Left renal cortex interstitium (tissue), 4 donors: Measurements from ENCODE around the gene LMNB1. TPM values are rescaled to one million over a fixed set of nuclear protein-coding genes. Genes with fewer than 3 reads are reported as not detected.
"Not testable (repeated sequence)": the region's sequence is repeated elsewhere in the genome, so short reads cannot be mapped to it uniquely, and the experiment has no call there.

ENCODE experiments used
- DNase-seq, 4 donors: peaks; one replicate each; pipeline ENCODE4 v3.0.0-alpha.2; 2013; ENCODE audit warnings: low read depth in 4 of 4, low spot score in 2 of 4, missing footprints in 1 of 4
- polyA plus RNA-seq, 4 donors: library from polyadenylated mRNA; unstranded; fragments of 120-200 nt; gene quantifications; one replicate each; pipeline ENCODE4 v1.2.1, GENCODE V29; 2013; ENCODE audit not compliant: insufficient read length in 4 of 4

LMNB1 gene
- polyA plus RNA-seq, 4 donors = 112 to 120 (median 113) TPM

- DNase-seq = no peak
These were observed 75.9 kb downstream of the LMNB1 start for GRCh38 chr5:126852841-126853271.

GRCh38 chr5:126853541-126854307 is 76.8 kb downstream of the LMNB1 start:
- not testable (repeated sequence) for DNase-seq

- no peak for DNase-seq
These were observed 77.7 kb downstream of the LMNB1 start for GRCh38 chr5:126854526-126855110.

GRCh38 chr5:126855266-126855665 is 78.3 kb downstream of the LMNB1 start:
- DNase-seq = no peak

- DNase-seq = no peak
These were observed 80.8 kb downstream of the LMNB1 start for GRCh38 chr5:126857472-126858410.

- no peak for DNase-seq
These were observed 81.5 kb downstream of the LMNB1 start for GRCh38 chr5:126858441-126858840.

- no peak for DNase-seq
These were observed 86.5 kb downstream of the LMNB1 start for GRCh38 chr5:126863402-126863801.

GRCh38 chr5:126864042-126864688 is 87.2 kb downstream of the LMNB1 start:
- DNase-seq = no peak

- DNase-seq = no peak
These were observed 88.4 kb downstream of the LMNB1 start for GRCh38 chr5:126865299-126865698.

GRCh38 chr5:126866851-126867636 is 90.1 kb downstream of the LMNB1 start:
- DNase-seq = no peak

- peak in 2 of 4 donors; percentile 37 to 49 for DNase-seq
These were observed 91.5 kb downstream of the LMNB1 start for GRCh38 chr5:126868338-126869004.

- peak; percentile 37 to 65 (median 54) for DNase-seq
These were observed 92.1 kb downstream of the LMNB1 start for GRCh38 chr5:126869005-126869451.

- DNase-seq = no peak
These were observed 94.5 kb downstream of the LMNB1 start for GRCh38 chr5:126871441-126871840.

GRCh38 chr5:126872561-126873354 is 95.8 kb downstream of the LMNB1 start:
- no peak for DNase-seq

GRCh38 chr5:126875303-126875785 is 98.4 kb downstream of the LMNB1 start:
- DNase-seq = no peak

- DNase-seq = no peak
These were observed 100.7 kb downstream of the LMNB1 start for GRCh38 chr5:126877602-126878001.

- no peak for DNase-seq
These were observed 101.1 kb downstream of the LMNB1 start for GRCh38 chr5:126878085-126878484.

- DNase-seq = no peak
These were observed 101.7 kb downstream of the LMNB1 start for GRCh38 chr5:126878634-126879033.
